Esophagus squamous epithelium (tissue), 5 donors: ENCODE measurements around the gene ZNF639. TPM values are rescaled to one million over a fixed set of nuclear protein-coding genes. Genes with fewer than 3 reads are reported as not detected.

Experiments
- DNase-seq: peaks from one replicate; lab custom pipeline; 2025; lab: John Stamatoyannopoulos, UW
- H3K27ac ChIP-seq, 4 donors: fragments of 200-600 bp; sonication (generic); one replicate each; pipeline ENCODE4 v1.5.1; 2016 to 2019; ENCODE audit warnings: mild to moderate bottlenecking in 1 of 4
- H3K27me3 ChIP-seq, 4 donors: fragments of 200-600 bp; sonication (generic); 1 replicate in 3 of 4; 2 replicates in 1 of 4; pipeline versions ENCODE4 v1.5.1 to v1.6.0; 2017 to 2021; ENCODE audit warnings: antibody characterized with exemption in 1 of 4
- H3K36me3 ChIP-seq, 3 donors: fragments of 200-600 bp; sonication (generic); one replicate each; pipeline ENCODE4 v1.5.1; 2016 to 2019
- H3K4me1 ChIP-seq, 3 donors: fragments of 200-600 bp; sonication (generic); one replicate each; pipeline ENCODE4 v1.5.1; 2017 to 2019
- H3K4me3 ChIP-seq, 4 donors: fragments of 200-600 bp; sonication (generic); 1 replicate in 3 of 4; 2 replicates in 1 of 4; pipeline ENCODE4 v1.5.1; 2016 to 2019; ENCODE audit warnings: mild to moderate bottlenecking in 2 of 4, moderate library complexity in 1 of 4
- H3K9me3 ChIP-seq, 3 donors: fragments of 200-600 bp; sonication (generic); one replicate each; pipeline ENCODE4 v1.5.1; 2016 to 2019
- CTCF ChIP-seq, 6 experiments: fragments of 450-650 bp in 4 of 6; fragments of 200-600 bp in 2 of 6; sonication (generic) in 2 of 6; IDR thresholded peaks; one replicate each; pipeline ENCODE4 v1.5.1; 2016 to 2019; ENCODE audit warnings: antibody characterized with exemption in 6 of 6, mild to moderate bottlenecking in 4 of 6, moderate library complexity in 4 of 6
- POLR2A ChIP-seq, 4 donors: fragments of 450-650 bp; IDR thresholded peaks; one replicate each; pipeline ENCODE4 v1.6.1; 2017; ENCODE audit warnings: antibody characterized with exemption in 4 of 4, mild to moderate bottlenecking in 4 of 4, moderate library complexity in 3 of 4
- WGBS, 2 donors: methylation state at CpG; one replicate each; pipeline ENCODE4 v1.1.5; 2018; 5-methylcytosine and 5-hydroxymethylcytosine counted together
- intact Hi-C: fragments of 100-400 bp; cut with DNase I; formaldehyde crosslinking; loops from one replicate; pipeline ENCODE4 v1.15.0; 2022
- total RNA-seq, 4 donors: library from RNA; depleted of rRNA; stranded (reverse); fragments of >200 nt; gene quantifications; one replicate each; pipeline ENCODE4 v1.1.0, GENCODE V29; 2016
- donor health status: DM: yes; HTN: yes; CAD: no.

ZNF639 gene
- total RNA-seq, 4 donors from 2014 or later, result 10.0 to 43.6 (median 33.9) TPM

GRCh38 chr3:179369621-179370020 is 46.8 kb downstream of the ZNF639 start:
- 95 to 100% methylated on average over 1 of the region's 1 CpG for WGBS, 2 donors
- no peaks in the 10 kb centered on the region for H3K27me3 ChIP-seq
- no peaks in the 10 kb centered on the region for H3K9me3 ChIP-seq
- H3K27ac ChIP-seq, result no peak overlapping the region
- no peak for DNase-seq
- no peak for TF ChIP-seq CTCF (IDR thresholded peaks at IDR 0.05)
- no peak for TF ChIP-seq POLR2A (IDR thresholded peaks at IDR 0.05)
- intact Hi-C loops, result no loop called here
- H3K36me3 ChIP-seq, result peaks cover 3 to 93% (median 8%) of the 10 kb centered on the region in 3 donors
- no peak overlapping the region for H3K4me3 ChIP-seq
- H3K4me1 ChIP-seq, result no peaks in the 10 kb centered on the region

- Histone ChIP-seq H3K4me3 (no peak overlapping the region), H3K27ac (no peak overlapping the region), H3K27me3 (no peaks in the 10 kb centered on the region), H3K4me1 (no peaks in the 10 kb centered on the region), H3K36me3 (peaks cover 3 to 93% (median 6%) of the 10 kb centered on the region in 3 donors), H3K9me3 (no peaks in the 10 kb centered on the region)
- 95 to 99% methylated on average over 6 of the region's 6 CpGs for WGBS, 2 donors
- intact Hi-C loops, result no loop called here
- TF ChIP-seq POLR2A (IDR thresholded peaks at IDR 0.05), result no peak
- TF ChIP-seq CTCF (IDR thresholded peaks at IDR 0.05), result no peak
- DNase-seq, result no peak
Observed at GRCh38 chr3:179373938-179374337, 51.1 kb downstream of the ZNF639 start.

- H3K36me3 ChIP-seq, result peaks cover 10 to 93% (median 13%) of the 10 kb centered on the region in 3 donors
- intact Hi-C loops, result no loop called here
- WGBS, 2 donors, result 86 to 90% methylated on average over 12 of the region's 12 CpGs
- no peak overlapping the region for H3K27ac ChIP-seq
- TF ChIP-seq POLR2A (IDR thresholded peaks at IDR 0.05) (no peak), CTCF (IDR thresholded peaks at IDR 0.05) (no peak)
- H3K27me3 ChIP-seq, result no peaks in the 10 kb centered on the region
- no peaks in the 10 kb centered on the region for H3K9me3 ChIP-seq
- DNase-seq, result no peak
- no peaks in the 10 kb centered on the region for H3K4me1 ChIP-seq
- no peak overlapping the region for H3K4me3 ChIP-seq
Observed at GRCh38 chr3:179375091-179375999, 52.5 kb downstream of the ZNF639 start.

- H3K9me3 ChIP-seq, result no peaks in the 10 kb centered on the region
- H3K4me1 ChIP-seq, result no peaks in the 10 kb centered on the region
- no peak for TF ChIP-seq POLR2A (IDR thresholded peaks at IDR 0.05)
- no peaks in the 10 kb centered on the region for H3K27me3 ChIP-seq
- no peak for DNase-seq
- H3K27ac ChIP-seq, result no peak overlapping the region
- 91 to 94% methylated on average over 1 of the region's 1 CpG for WGBS, 2 donors
- intact Hi-C loops, result no loop called here
- H3K4me3 ChIP-seq, result no peak overlapping the region
- peaks cover 10 to 93% (median 15%) of the 10 kb centered on the region in 3 donors for H3K36me3 ChIP-seq
Observed at GRCh38 chr3:179376474-179376873, 53.6 kb downstream of the ZNF639 start.

Other genes with a start within 250 kb of the ZNF639 start
- gene PIK3CA, start 174.7 kb upstream of the ZNF639 start, total RNA-seq, result 10 to 100 TPM; 10.6 to 20.8 (median 17.2) TPM
- gene KCNMB3, start 71.9 kb upstream of the ZNF639 start, total RNA-seq, result 1 to 10 TPM in 2 of 4 donors, under 1 TPM in 2; 0.15 to 1.6 (median 1.2) TPM
- 10 to 100 TPM; 25.2 to 55.3 (median 38.2) TPM for gene MFN1, start 24.7 kb downstream of the ZNF639 start, total RNA-seq
- gene GNB4, start 128.4 kb downstream of the ZNF639 start, total RNA-seq, result 10 to 100 TPM; 10.4 to 30.3 (median 19.7) TPM
- 10 to 100 TPM; 51.5 to 95.4 (median 63.5) TPM for gene ACTL6A, start 239.9 kb downstream of the ZNF639 start, total RNA-seq